KBM-7 (cell line): ENCODE data around the gene RWDD4.
A peak's percentile ranks its signal among the peaks of the same experiment; 100 is the strongest.

Source experiments
- DNase-seq: peaks from one replicate; pipeline ENCODE4 v3.0.0-alpha.2; 2015
- in situ Hi-C: fragments of 300-500 bp; cut with MboI; formaldehyde crosslinking; loops from 2 replicates; pipeline ENCODE4 v1.14.3; 2020; ENCODE audit warnings: low sequenced_read_pairs, low pct_unique_long_range_greater_than_20kb, mixed read lengths

RWDD4 gene

DNA sequence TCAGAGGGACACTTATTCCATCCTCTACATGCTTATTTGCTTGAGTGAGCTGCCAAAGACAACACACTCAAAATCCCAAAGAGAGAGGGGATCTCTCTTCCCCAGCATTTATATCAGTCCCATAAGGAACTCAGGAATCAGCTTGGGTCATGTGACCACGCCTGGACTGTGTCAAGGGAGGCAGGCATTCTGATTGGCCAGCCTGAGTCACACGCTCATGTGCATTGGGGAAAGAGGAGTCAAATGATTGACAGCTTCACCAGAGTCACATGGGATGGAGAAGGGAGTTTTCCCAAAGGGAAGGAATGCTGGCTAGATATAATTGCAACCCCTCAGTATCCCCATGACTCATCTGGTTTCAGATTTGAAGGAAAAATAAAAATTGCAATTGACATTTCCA, 49.0 kb downstream of the RWDD4 start:
- no peak for DNase-seq
- in situ Hi-C loops = no loop called here

GRCh38 chr4:183609151-183609550, 49.8 kb downstream of the RWDD4 start:
- in situ Hi-C loops = no loop called here
- DNase-seq = no peak

DNA sequence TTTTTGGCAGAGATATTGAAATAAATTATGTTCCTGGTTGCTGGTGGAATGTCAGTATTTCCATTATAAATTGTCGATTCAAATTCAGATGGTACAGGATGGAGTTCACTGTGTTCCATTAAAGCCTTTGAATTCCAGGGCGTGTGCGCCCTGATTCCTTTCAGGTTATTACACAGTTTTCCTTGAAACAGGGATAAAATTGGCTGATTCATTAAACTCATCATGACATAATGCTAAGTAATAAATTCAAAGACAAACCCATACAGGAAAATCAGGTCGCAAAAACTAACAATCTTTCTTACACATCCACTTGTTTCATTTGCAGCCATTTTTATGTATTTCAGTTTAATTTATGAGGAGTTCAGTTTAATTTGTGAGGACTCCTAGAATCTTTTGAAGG, 51.1 kb downstream of the RWDD4 start:
- in situ Hi-C loops = no loop called here
- DNase-seq = no peak

DNA sequence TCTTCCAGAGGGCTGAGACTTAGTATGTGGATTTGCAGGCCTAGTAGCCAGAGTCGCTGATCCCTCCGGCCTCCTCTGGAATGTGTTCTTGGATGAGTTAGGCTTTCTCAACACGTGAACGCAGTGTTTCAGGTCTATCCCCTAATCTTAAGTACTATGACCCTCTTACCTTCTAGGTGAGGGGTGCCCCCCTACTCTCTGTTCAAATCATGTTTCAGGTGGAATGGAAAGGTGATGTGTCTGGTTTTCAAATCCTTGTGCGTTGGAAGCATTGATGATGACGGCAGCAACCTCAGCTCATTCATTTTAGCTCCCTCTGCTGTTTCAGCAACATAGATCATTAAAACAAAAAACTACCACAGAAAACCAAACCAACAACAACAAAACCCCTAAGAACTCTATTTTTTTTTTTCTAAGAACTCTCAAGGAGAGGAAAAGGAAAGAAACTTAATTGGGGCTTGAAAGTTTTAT, 56.4 kb downstream of the RWDD4 start:
- DNase-seq = peak; percentile 19
- in situ Hi-C loops = no loop called here

- in situ Hi-C loops = no loop called here
These were observed 57.6 kb downstream of the RWDD4 start for GRCh38 chr4:183601381-183601780.

GRCh38 chr4:183600189-183600685, 58.7 kb downstream of the RWDD4 start:
- in situ Hi-C loops = no loop called here
- DNase-seq = peak; percentile 11

More at GRCh38 chr4:183601381-183601780, 57.6 kb downstream of the RWDD4 start:
- no peak for DNase-seq

- in situ Hi-C loops = no loop called here
- DNase-seq = no peak
These were observed 59.3 kb downstream of the RWDD4 start for GRCh38 chr4:183599690-183600089.

DNA sequence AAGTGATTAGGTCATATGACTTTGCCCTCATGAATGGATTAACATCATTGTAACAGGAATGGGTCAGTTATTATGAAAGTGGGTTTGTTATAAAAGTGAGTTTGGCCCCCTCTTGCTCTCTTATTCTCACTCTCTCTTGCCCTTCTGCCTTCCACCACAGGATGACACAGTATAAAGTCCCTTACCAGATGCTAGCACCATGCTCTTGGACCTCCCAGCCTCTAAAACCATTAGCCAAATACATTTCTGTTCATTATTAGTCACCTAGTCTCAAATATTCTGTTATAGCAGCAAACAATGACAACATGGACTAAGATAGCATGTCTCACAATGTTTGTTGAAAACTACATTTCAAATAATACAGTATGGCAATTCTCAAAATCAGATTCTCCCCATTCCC, 59.7 kb downstream of the RWDD4 start:
- in situ Hi-C loops = no loop called here
- DNase-seq = no peak

- in situ Hi-C loops = no loop called here
- DNase-seq = no peak
These were observed 62.8 kb downstream of the RWDD4 start for GRCh38 chr4:183596067-183596757.

GRCh38 chr4:183594823-183595222, 64.2 kb downstream of the RWDD4 start:
- no peak for DNase-seq
- in situ Hi-C loops = no loop called here

DNA sequence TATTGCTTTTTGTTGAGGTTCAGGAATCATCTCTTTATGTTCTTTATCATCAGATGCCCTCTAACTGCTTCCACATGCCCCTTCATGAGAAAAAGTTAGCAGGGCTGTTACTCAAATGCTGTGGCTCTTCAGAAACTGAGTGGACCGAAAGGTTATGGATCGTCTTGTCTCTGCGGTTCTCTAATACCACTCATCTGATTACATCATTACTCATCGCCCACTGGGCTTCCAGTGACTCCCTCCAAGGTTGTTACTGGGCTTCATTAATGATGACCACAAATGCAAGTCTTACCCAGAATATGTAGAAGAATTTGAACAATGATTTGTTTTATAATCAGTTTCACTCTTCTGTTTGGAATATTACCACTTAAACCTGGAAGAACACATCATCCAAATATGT, 67.7 kb downstream of the RWDD4 start:
- DNase-seq = no peak
- in situ Hi-C loops = no loop called here
